Astrocyte (in vitro differentiated cells and primary cell): ENCODE results near the gene KIF1A. TPM values are rescaled to one million over a fixed set of nuclear protein-coding genes. Genes with fewer than 3 reads are reported as not detected.

Experiments used
- DNase-seq: peaks from one replicate; pipeline ENCODE4 v3.0.0-alpha.2; 2010; ENCODE audit warnings: low read depth
- FAIRE-seq: peaks from 2 replicates; lab custom pipeline; 2011; peaks lifted over from hg19 to GRCh38; lab: Jason Lieb, UNC
- H2AFZ ChIP-seq: 2 replicates; pipeline ENCODE4 v1.6.0; 2012; ENCODE audit warnings: low read depth, low read length, inconsistent platforms
- H3K27ac ChIP-seq: 2 replicates; pipeline ENCODE4 v1.5.1; 2011; ENCODE audit warnings: low read depth, low read length, inconsistent platforms
- H3K27me3 ChIP-seq: 2 replicates; pipeline ENCODE4 v1.6.0; 2011; ENCODE audit warnings: low read length, inconsistent platforms; ENCODE audit not compliant: insufficient read depth
- H3K36me3 ChIP-seq: 2 replicates; pipeline ENCODE4 v1.5.1; 2011; ENCODE audit warnings: low read length, inconsistent platforms; ENCODE audit not compliant: insufficient read depth
- H3K4me1 ChIP-seq: 2 replicates; pipeline ENCODE4 v1.5.1; 2011; ENCODE audit warnings: low read length, inconsistent platforms; ENCODE audit not compliant: insufficient read depth
- H3K4me2 ChIP-seq: 2 replicates; pipeline ENCODE4 v1.6.0; 2012; ENCODE audit warnings: low read length, inconsistent platforms
- H3K4me3 ChIP-seq: 2 replicates; pipeline ENCODE4 v1.5.1; 2011; ENCODE audit warnings: low read depth, mild to moderate bottlenecking, low read length, inconsistent platforms; ENCODE audit not compliant: insufficient read depth
- H3K79me2 ChIP-seq: 2 replicates; pipeline ENCODE4 v1.6.0; 2012; ENCODE audit warnings: mild to moderate bottlenecking, low read length, inconsistent platforms; ENCODE audit not compliant: insufficient read depth
- H3K9ac ChIP-seq: 2 replicates; pipeline ENCODE4 v1.6.0; 2012; ENCODE audit warnings: mild to moderate bottlenecking, low read length, inconsistent platforms
- H3K9me3 ChIP-seq: 2 replicates; pipeline ENCODE4 v1.5.1; 2012; ENCODE audit warnings: low read depth, mild to moderate bottlenecking, low read length, inconsistent platforms; ENCODE audit not compliant: insufficient read depth
- H4K20me1 ChIP-seq: 2 replicates; pipeline ENCODE4 v1.6.0; 2012; ENCODE audit warnings: low read length, inconsistent platforms; ENCODE audit not compliant: insufficient read depth
- H3K27ac Mint-ChIP-seq: one replicate; pipeline ENCODE4 v1.8.0; 2021; ENCODE audit warnings: mild to moderate bottlenecking, mixed read lengths; ENCODE audit not compliant: unreplicated experiment
- H3K27me3 Mint-ChIP-seq: one replicate; pipeline ENCODE4 v1.8.0; 2021; ENCODE audit warnings: low read depth, mixed read lengths; ENCODE audit not compliant: unreplicated experiment
- H3K36me3 Mint-ChIP-seq: one replicate; pipeline ENCODE4 v1.8.0; 2021; ENCODE audit warnings: low read depth, mixed read lengths; ENCODE audit not compliant: unreplicated experiment
- H3K4me1 Mint-ChIP-seq: one replicate; pipeline ENCODE4 v1.8.0; 2021; ENCODE audit warnings: low read depth, mixed read lengths; ENCODE audit not compliant: unreplicated experiment
- H3K4me3 Mint-ChIP-seq: one replicate; pipeline ENCODE4 v1.8.0; 2021; ENCODE audit warnings: mild to moderate bottlenecking, moderate library complexity, mixed read lengths; ENCODE audit not compliant: unreplicated experiment
- H3K9me3 Mint-ChIP-seq: one replicate; pipeline ENCODE4 v1.8.0; 2021; ENCODE audit warnings: mild to moderate bottlenecking, mixed read lengths; ENCODE audit not compliant: unreplicated experiment
- CTCF ChIP-seq: IDR thresholded peaks from 2 replicates; pipeline ENCODE4 v1.5.1; 2011; ENCODE audit warnings: low read depth, mild to moderate bottlenecking, inconsistent platforms, low read length, moderate library complexity; ENCODE audit not compliant: insufficient read depth
- EZH2 ChIP-seq: IDR thresholded peaks from 2 replicates; pipeline ENCODE4 v1.6.1; 2012; ENCODE audit warnings: mild to moderate bottlenecking, low read length, inconsistent platforms; ENCODE audit not compliant: insufficient read depth
- total RNA-seq: library from RNA; stranded (reverse); gene quantifications from 2 replicates; pipeline ENCODE4 v1.2.1, GENCODE V29; 2021

The KIF1A gene
- total RNA-seq, 1 donor from 2014 or later: 51.2 TPM

GRCh38 chr2:240806006-240806405 lies 14.0 kb downstream of the KIF1A start:
- Histone ChIP-seq H3K4me3 (no peak overlapping the region), H3K4me1 (no peaks in the 10 kb centered on the region), H3K9me3 (peaks cover 3% of the 10 kb centered on the region), H3K4me2 (no peak overlapping the region), H3K36me3 (no peaks in the 10 kb centered on the region), H3K27ac (no peak overlapping the region), H4K20me1 (no peaks in the 10 kb centered on the region), H3K9ac (no peak overlapping the region), H3K27me3 (peaks cover 7% of the 10 kb centered on the region), H2AFZ (no peak overlapping the region), H3K79me2 (no peaks in the 10 kb centered on the region)
- no peaks in the 10 kb centered on the region for H3K36me3 Mint-ChIP-seq
- H3K27ac Mint-ChIP-seq: no peak overlapping the region
- DNase-seq (no peak), FAIRE-seq (no peak)
- TF ChIP-seq EZH2: no peak
- no peak for TF ChIP-seq CTCF
- peaks cover 1% of the 10 kb centered on the region for H3K9me3 Mint-ChIP-seq
- H3K27me3 Mint-ChIP-seq: no peaks in the 10 kb centered on the region
- H3K4me1 Mint-ChIP-seq: no peaks in the 10 kb centered on the region
- H3K4me3 Mint-ChIP-seq: no peak overlapping the region

- Mint-ChIP-seq H3K36me3 (no peaks in the 10 kb centered on the region), H3K9me3 (peaks cover 1% of the 10 kb centered on the region), H3K4me1 (peaks cover 4% of the 10 kb centered on the region), H3K27me3 (peaks cover 3% of the 10 kb centered on the region), H3K27ac (no peak overlapping the region), H3K4me3 (no peak overlapping the region)
- no peaks in the 10 kb centered on the region for H4K20me1 ChIP-seq
- peaks cover 26% of the 10 kb centered on the region for H3K27me3 ChIP-seq
- no peaks in the 10 kb centered on the region for H3K79me2 ChIP-seq
- FAIRE-seq (no peak), DNase-seq (no peak)
- H3K4me2 ChIP-seq: no peak overlapping the region
- TF ChIP-seq EZH2 (no peak), CTCF (no peak)
- H3K9me3 ChIP-seq: peaks cover 3% of the 10 kb centered on the region
- H3K27ac ChIP-seq: no peak overlapping the region
- no peak overlapping the region for H3K4me3 ChIP-seq
- H3K4me1 ChIP-seq: no peaks in the 10 kb centered on the region
- H2AFZ ChIP-seq: no peak overlapping the region
- H3K36me3 ChIP-seq: no peaks in the 10 kb centered on the region
- H3K9ac ChIP-seq: no peak overlapping the region
Measured at GRCh38 chr2:240803191-240803590, 16.8 kb downstream of the KIF1A start.

GRCh38 chr2:240799033-240799820 lies 20.8 kb downstream of the KIF1A start:
- Histone ChIP-seq H3K27ac (no peak overlapping the region), H3K4me1 (no peaks in the 10 kb centered on the region), H3K4me3 (no peak overlapping the region), H2AFZ (no peak overlapping the region), H3K79me2 (no peaks in the 10 kb centered on the region), H3K4me2 (no peak overlapping the region), H3K36me3 (no peaks in the 10 kb centered on the region), H3K9ac (no peak overlapping the region), H3K9me3 (peaks cover 3% of the 10 kb centered on the region), H4K20me1 (no peaks in the 10 kb centered on the region), H3K27me3 (peaks cover 29% of the 10 kb centered on the region)
- Mint-ChIP-seq H3K36me3 (no peaks in the 10 kb centered on the region), H3K9me3 (peaks cover 1% of the 10 kb centered on the region), H3K4me3 (no peak overlapping the region), H3K4me1 (peaks cover 5% of the 10 kb centered on the region), H3K27me3 (peaks cover 22% of the 10 kb centered on the region), H3K27ac (no peak overlapping the region)
- no peak for DNase-seq
- TF ChIP-seq EZH2 (no peak), CTCF (no peak)
- no peak for FAIRE-seq
